Measurements from ENCODE around the gene TMUB2. TPM values are rescaled to one million over a fixed set of nuclear protein-coding genes. Genes with fewer than 3 reads are reported as not detected.

TMUB2 gene
- total RNA-seq, 2 donors from 2014 or later = 27.4 to 50.4 TPM

- ATAC-seq (no peak), DNase-seq (ENCODE audit: low spot score in 2 of 2) (no peak)
- Mint-ChIP-seq H3K9me3 (no peaks in the 10 kb centered on the region), H3K27ac (peak within 1 kb of the TSS in 1 of 2 donors; percentile 40), H3K36me3 (no peaks in the 10 kb centered on the region)
Observed at GRCh38 chr17:44170499-44171201, 16.1 kb upstream of the TMUB2 start, which contains the start of gene ASB16. ASB16 (plus strand) TSS chr17:44170704; CDS start chr17:44170790, 86 bp downstream.

- H3K36me3 Mint-ChIP-seq = peaks cover 0 to 5% of the 10 kb centered on the region in 2 donors
- no peaks in the 10 kb centered on the region for H3K9me3 Mint-ChIP-seq
- DNase-seq (ENCODE audit: low spot score in 2 of 2) (no peak), ATAC-seq (no peak)
- H3K27ac Mint-ChIP-seq = no peak overlapping the region
Observed at GRCh38 chr17:44171931-44172455, 14.8 kb upstream of the TMUB2 start.

- ATAC-seq = no peak
- DNase-seq (ENCODE audit: low spot score in 2 of 2) = no peak
- Mint-ChIP-seq H3K27ac (no peak overlapping the region), H3K9me3 (no peaks in the 10 kb centered on the region), H3K36me3 (peaks cover 0 to 5% of the 10 kb centered on the region in 2 donors)
Observed at GRCh38 chr17:44174427-44174826, 12.3 kb upstream of the TMUB2 start.

DNA sequence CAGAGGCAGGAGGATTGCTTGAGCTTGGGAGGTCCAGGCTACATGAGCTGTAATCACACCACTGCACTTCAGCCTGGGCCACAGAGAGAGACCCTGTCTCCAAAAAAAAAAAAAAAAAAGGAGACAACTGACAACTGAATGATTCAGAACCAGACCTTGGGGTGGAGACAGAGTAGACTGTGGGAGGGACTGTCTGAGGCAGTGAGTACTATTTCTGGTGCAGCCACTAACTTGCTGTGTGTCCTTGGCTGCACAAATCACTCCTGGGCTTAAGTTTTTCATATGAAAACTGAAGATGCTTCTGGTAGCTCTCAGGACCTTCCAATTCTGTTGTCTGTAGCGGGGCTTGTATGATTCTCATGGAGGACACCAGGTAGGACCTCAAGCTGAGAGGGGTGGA lies 10.5 kb upstream of the TMUB2 start:
- Mint-ChIP-seq H3K9me3 (no peaks in the 10 kb centered on the region), H3K27ac (no peak overlapping the region), H3K36me3 (peaks cover 0 to 5% of the 10 kb centered on the region in 2 donors)
- ATAC-seq (peak; percentile 48 to 50), DNase-seq (ENCODE audit: low spot score in 2 of 2) (no peak)

- Mint-ChIP-seq H3K9me3 (no peaks in the 10 kb centered on the region), H3K27ac (no peak overlapping the region), H3K36me3 (peaks cover 0 to 9% of the 10 kb centered on the region in 2 donors)
- DNase-seq (ENCODE audit: low spot score in 2 of 2) (no peak), ATAC-seq (no peak)
Observed at GRCh38 chr17:44176671-44177501, 9.9 kb upstream of the TMUB2 start.

- H3K36me3 Mint-ChIP-seq = peaks cover 0 to 14% of the 10 kb centered on the region in 2 donors
- H3K27ac Mint-ChIP-seq = peak overlapping the region in 1 of 2 donors; percentile 9
- no peaks in the 10 kb centered on the region for H3K9me3 Mint-ChIP-seq
- ATAC-seq (no peak), DNase-seq (ENCODE audit: low spot score in 2 of 2) (no peak)
Observed at GRCh38 chr17:44177640-44178039, 9.1 kb upstream of the TMUB2 start.

- DNase-seq (ENCODE audit: low spot score in 2 of 2) (no peak), ATAC-seq (no peak)
- Mint-ChIP-seq H3K36me3 (peaks cover 0 to 14% of the 10 kb centered on the region in 2 donors), H3K9me3 (no peaks in the 10 kb centered on the region), H3K27ac (no peak overlapping the region)
Observed at GRCh38 chr17:44178133-44178532, 8.6 kb upstream of the TMUB2 start.

- no peak for ATAC-seq
- Mint-ChIP-seq H3K36me3 (peaks cover 20% of the 10 kb centered on the region in 2 donors), H3K9me3 (no peaks in the 10 kb centered on the region), H3K27ac (peak overlapping the region in 1 of 2 donors; percentile 55)
- DNase-seq (ENCODE audit: low spot score in 2 of 2) = no peak
Observed at GRCh38 chr17:44183024-44183423, 3.7 kb upstream of the TMUB2 start.

GRCh38 chr17:44184212-44184810 lies 2.5 kb upstream of the TMUB2 start:
- peaks cover 20% of the 10 kb centered on the region in 2 donors for H3K36me3 Mint-ChIP-seq
- H3K9me3 Mint-ChIP-seq = no peaks in the 10 kb centered on the region
- ATAC-seq (no peak), DNase-seq (ENCODE audit: low spot score in 2 of 2) (no peak)
- H3K27ac Mint-ChIP-seq = peak overlapping the region in 1 of 2 donors; percentile 91

GRCh38 chr17:44187131-44187899 lies 543 bp downstream of the TMUB2 start:
- peaks cover 18 to 26% of the 10 kb centered on the region in 2 donors for H3K36me3 Mint-ChIP-seq
- peak; percentile 57 to 67 for ATAC-seq
- H3K27ac Mint-ChIP-seq = peak overlapping the region; percentile 91 to 98
- DNase-seq (ENCODE audit: low spot score in 2 of 2) = no peak
- no peaks in the 10 kb centered on the region for H3K9me3 Mint-ChIP-seq

- H3K27ac Mint-ChIP-seq = peak overlapping the region; percentile 47 to 91
- no peak for ATAC-seq
- H3K9me3 Mint-ChIP-seq = no peaks in the 10 kb centered on the region
Observed at GRCh38 chr17:44188576-44189403, 2.0 kb downstream of the TMUB2 start.

DNA sequence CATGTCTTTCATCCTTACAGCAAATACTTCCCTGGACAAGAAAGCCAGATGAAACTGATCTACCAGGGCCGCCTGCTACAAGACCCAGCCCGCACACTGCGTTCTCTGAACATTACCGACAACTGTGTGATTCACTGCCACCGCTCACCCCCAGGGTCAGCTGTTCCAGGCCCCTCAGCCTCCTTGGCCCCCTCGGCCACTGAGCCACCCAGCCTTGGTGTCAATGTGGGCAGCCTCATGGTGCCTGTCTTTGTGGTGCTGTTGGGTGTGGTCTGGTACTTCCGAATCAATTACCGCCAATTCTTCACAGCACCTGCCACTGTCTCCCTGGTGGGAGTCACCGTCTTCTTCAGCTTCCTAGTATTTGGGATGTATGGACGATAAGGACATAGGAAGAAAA lies 3.7 kb downstream of the TMUB2 start:
- peak overlapping the region in 1 of 2 donors; percentile 66 for H3K27ac Mint-ChIP-seq
- no peaks in the 10 kb centered on the region for H3K9me3 Mint-ChIP-seq
- ATAC-seq = no peak
- no peak for DNase-seq (ENCODE audit: low spot score in 2 of 2)
- peaks cover 18 to 21% of the 10 kb centered on the region in 2 donors for H3K36me3 Mint-ChIP-seq

More at GRCh38 chr17:44188576-44189403, 2.0 kb downstream of the TMUB2 start:
- H3K36me3 Mint-ChIP-seq = peaks cover 18 to 26% of the 10 kb centered on the region in 2 donors
- no peak for DNase-seq (ENCODE audit: low spot score in 2 of 2)

GRCh38 chr17:44191369-44191768 lies 4.6 kb downstream of the TMUB2 start:
- no peak for ATAC-seq
- Mint-ChIP-seq H3K36me3 (peaks cover 15 to 18% of the 10 kb centered on the region in 2 donors), H3K27ac (peak overlapping the region; percentile 19 to 66), H3K9me3 (no peaks in the 10 kb centered on the region)
- DNase-seq (ENCODE audit: low spot score in 2 of 2) = no peak

DNA sequence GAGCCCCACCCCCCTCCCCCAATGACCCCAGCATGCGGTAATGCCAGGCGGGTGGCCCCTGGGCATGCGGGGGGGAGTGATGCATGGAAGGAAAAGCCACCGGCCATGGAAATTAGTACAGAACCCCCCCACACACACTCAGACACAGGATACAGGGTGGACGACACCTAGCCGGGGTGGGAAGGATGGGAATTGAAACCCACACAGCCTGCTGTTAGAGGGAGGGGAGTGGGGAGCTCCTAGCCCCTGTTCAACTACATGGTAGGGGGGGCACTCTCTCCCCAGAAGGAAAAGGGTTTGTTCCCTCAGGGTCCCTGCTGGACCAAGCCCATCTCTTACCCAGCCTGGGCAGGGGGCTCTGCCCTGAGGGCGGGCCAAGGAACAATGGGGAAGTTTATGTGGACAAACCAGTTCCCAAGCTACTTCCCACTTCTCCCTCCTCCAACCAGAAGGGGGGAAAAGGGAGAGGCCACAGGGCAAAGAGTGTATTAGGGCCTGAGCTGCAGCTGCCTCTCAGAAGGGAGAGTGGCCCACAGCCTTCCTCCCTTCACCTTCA lies 5.2 kb downstream of the TMUB2 start:
- ATAC-seq (no peak), DNase-seq (ENCODE audit: low spot score in 2 of 2) (no peak)
- Mint-ChIP-seq H3K9me3 (no peaks in the 10 kb centered on the region), H3K36me3 (peaks cover 13 to 15% of the 10 kb centered on the region in 2 donors), H3K27ac (peak overlapping the region in 1 of 2 donors; percentile 86)

- ATAC-seq (peak in 1 of 2 donors; percentile 7), DNase-seq (ENCODE audit: low spot score in 2 of 2) (no peak)
- peaks cover 10 to 15% of the 10 kb centered on the region in 2 donors for H3K36me3 Mint-ChIP-seq
- peak overlapping the region; percentile 65 to 86 for H3K27ac Mint-ChIP-seq
- H3K9me3 Mint-ChIP-seq = no peaks in the 10 kb centered on the region
Observed at GRCh38 chr17:44192750-44193149, 6.0 kb downstream of the TMUB2 start.

Data from activated naive CD4-positive, alpha-beta T cell treated with anti-CD3 and anti-CD28 coated beads, Interleukin-2, amount 50 U/mL, for 72 hours (primary cell).